Measurements from ENCODE around the gene EEF1A1. TPM values are rescaled to one million over a fixed set of nuclear protein-coding genes. Genes with fewer than 3 reads are reported as not detected.
"Not testable (repeated sequence)": the region's sequence is repeated elsewhere in the genome, so short reads cannot be mapped to it uniquely, and the experiment has no call there.

EEF1A1 gene
- 18,607 TPM for polyA plus RNA-seq (2013, experiment 1 of 2; ENCODE audit: insufficient read length)
- 18,260 TPM for polyA plus RNA-seq (2013, experiment 2 of 2; ENCODE audit: insufficient read length)

- peak; percentile 100 for DNase-seq
Observed at GRCh38 chr6:73520688-73521350, at the start of gene EEF1A1. Gene EEF1A1, minus strand, starts transcription at chr6:73521032. Its CDS starts 1,006 bp downstream, at chr6:73520026.

GRCh38 chr6:73569121-73569520 lies 48.3 kb upstream of the EEF1A1 start:
- no peak for DNase-seq

GRCh38 chr6:73566954-73567591 lies 46.2 kb upstream of the EEF1A1 start:
- peak; percentile 30 for DNase-seq

GRCh38 chr6:73566486-73566871 lies 45.6 kb upstream of the EEF1A1 start:
- not testable (repeated sequence) for DNase-seq

- peak; percentile 67 for DNase-seq
Observed at GRCh38 chr6:73565767-73566485, 45.1 kb upstream of the EEF1A1 start.

- DNase-seq = no peak
Observed at GRCh38 chr6:73564578-73565345, 43.9 kb upstream of the EEF1A1 start.

- DNase-seq = no peak
Observed at GRCh38 chr6:73562558-73562957, 41.7 kb upstream of the EEF1A1 start.

GRCh38 chr6:73560853-73561407 lies 40.1 kb upstream of the EEF1A1 start:
- DNase-seq = no peak

- DNase-seq = no peak
Observed at GRCh38 chr6:73560182-73560732, 39.4 kb upstream of the EEF1A1 start.

- not testable (repeated sequence) for DNase-seq
Observed at GRCh38 chr6:73559399-73559794, 38.6 kb upstream of the EEF1A1 start.

GRCh38 chr6:73558624-73559398 lies 38.0 kb upstream of the EEF1A1 start:
- DNase-seq = no peak

GRCh38 chr6:73556836-73557235 lies 36.0 kb upstream of the EEF1A1 start:
- no peak for DNase-seq

- DNase-seq = not testable (repeated sequence)
Observed at GRCh38 chr6:73555380-73555949, 34.6 kb upstream of the EEF1A1 start.

- DNase-seq = not testable (repeated sequence)
Observed at GRCh38 chr6:73551115-73551514, 30.3 kb upstream of the EEF1A1 start.

GRCh38 chr6:73548458-73549446 lies 27.9 kb upstream of the EEF1A1 start:
- DNase-seq = no peak

- DNase-seq = no peak
Observed at GRCh38 chr6:73547036-73547435, 26.2 kb upstream of the EEF1A1 start.

GRCh38 chr6:73542891-73543290 lies 22.1 kb upstream of the EEF1A1 start:
- DNase-seq = no peak

- not testable (repeated sequence) for DNase-seq
Observed at GRCh38 chr6:73542481-73542880, 21.6 kb upstream of the EEF1A1 start.

GRCh38 chr6:73538116-73538779 lies 17.4 kb upstream of the EEF1A1 start:
- no peak for DNase-seq

Measured in fibroblast of skin of abdomen (primary cell).